GM23338 (cell line): Measurements from ENCODE around the gene BTBD1. TPM values are rescaled to one million over a fixed set of nuclear protein-coding genes. Genes with fewer than 3 reads are reported as not detected.
A peak's percentile ranks its signal among the peaks of the same experiment; 100 is the strongest.

Source experiments
- ATAC-seq: fragments of 200-7000 bp; cut with Tn5 transposase; 3 replicates; pipeline ENCODE4 v1.9.1; 2020
- DNase-seq: peaks from one replicate; pipeline ENCODE4 v3.0.0-alpha.2; 2015; ENCODE audit warnings: low spot score
- H2AFZ ChIP-seq: fragments of 200-600 bp; sonication (generic); 2 replicates; pipeline ENCODE4 v1.8.0; 2016; ENCODE audit warnings: antibody characterized with exemption, mild to moderate bottlenecking, moderate library complexity
- H3F3A ChIP-seq: fragments of 200-600 bp; sonication (generic); replicated peaks from 2 replicates; pipeline ENCODE4 v1.8.0; 2017; ENCODE audit warnings: antibody characterized with exemption, mixed run types, low read depth
- H3K27ac ChIP-seq: fragments of 200-600 bp; sonication (generic); 2 replicates; pipeline ENCODE4 v1.6.1; 2016; ENCODE audit warnings: low read depth
- H3K27me3 ChIP-seq: fragments of 200-600 bp; sonication (generic); 2 replicates; pipeline ENCODE4 v1.8.0; 2016; ENCODE audit warnings: mild to moderate bottlenecking, mixed run types, moderate library complexity; ENCODE audit not compliant: insufficient read depth
- H3K36me3 ChIP-seq: fragments of 200-600 bp; sonication (generic); 2 replicates; pipeline ENCODE4 v1.8.0; 2016; ENCODE audit warnings: mild to moderate bottlenecking; ENCODE audit not compliant: insufficient read depth
- H3K4me1 ChIP-seq: fragments of 200-600 bp; sonication (generic); 2 replicates; pipeline ENCODE4 v1.8.0; 2016; ENCODE audit warnings: mild to moderate bottlenecking, moderate library complexity; ENCODE audit not compliant: insufficient read depth
- H3K4me2 ChIP-seq: fragments of 200-600 bp; sonication (generic); 2 replicates; pipeline ENCODE4 v1.7.1; 2017; ENCODE audit warnings: mixed run types
- H3K4me3 ChIP-seq: fragments of 200-600 bp; sonication (generic); 2 replicates; pipeline ENCODE4 v1.6.1; 2016; ENCODE audit warnings: mixed run types
- H3K79me2 ChIP-seq: fragments of 200-600 bp; sonication (generic); replicated peaks from 2 replicates; pipeline ENCODE4 v1.8.0; 2017; ENCODE audit warnings: mild to moderate bottlenecking; ENCODE audit not compliant: insufficient read depth
- H3K9me2 ChIP-seq: fragments of 200-600 bp; sonication (generic); 2 replicates; pipeline ENCODE4 v1.8.0; 2017; ENCODE audit not compliant: insufficient read depth
- H4K20me1 ChIP-seq: fragments of 200-600 bp; sonication (generic); replicated peaks from 2 replicates; pipeline ENCODE4 v1.8.0; 2017; ENCODE audit warnings: mild to moderate bottlenecking; ENCODE audit not compliant: insufficient read depth
- H3K27ac Mint-ChIP-seq: 2 replicates; pipeline ENCODE4 v1.8.0; 2020; ENCODE audit warnings: inconsistent platforms, mild to moderate bottlenecking, moderate library complexity, mixed read lengths
- H3K27me3 Mint-ChIP-seq: 3 replicates; pipeline ENCODE4 v1.8.0; 2022; ENCODE audit warnings: low read depth, mild to moderate bottlenecking, moderate library complexity, mixed read lengths, inconsistent platforms; ENCODE audit not compliant: insufficient read depth, poor library complexity
- H3K36me3 Mint-ChIP-seq: 3 replicates; pipeline ENCODE4 v1.8.0; 2021; ENCODE audit warnings: low read depth, mild to moderate bottlenecking, inconsistent platforms, moderate library complexity, mixed read lengths
- H3K4me1 Mint-ChIP-seq: 3 replicates; pipeline ENCODE4 v1.8.0; 2020; ENCODE audit warnings: mild to moderate bottlenecking, inconsistent platforms, mixed read lengths
- H3K4me3 Mint-ChIP-seq: 3 replicates; pipeline ENCODE4 v1.8.0; 2021; ENCODE audit warnings: moderate library complexity, mild to moderate bottlenecking, inconsistent platforms, mixed read lengths
- H3K9me3 Mint-ChIP-seq: 3 replicates; pipeline ENCODE4 v1.8.0; 2020; ENCODE audit warnings: moderate library complexity, mild to moderate bottlenecking, inconsistent platforms, mixed read lengths
- CREB1 ChIP-seq: fragments of 250-450 bp; sonication (Bioruptor Pico); IDR thresholded peaks from 2 replicates; pipeline ENCODE4 v1.5.0; 2020; ENCODE audit warnings: low read depth, mild to moderate bottlenecking, moderate library complexity
- EZH2 ChIP-seq: fragments of 200-600 bp; sonication (generic); IDR thresholded peaks from one replicate; pipeline ENCODE4 v1.8.0; 2017; ENCODE audit warnings: antibody characterized with exemption, mild to moderate bottlenecking, low read depth; ENCODE audit not compliant: unreplicated experiment
- EZH2phosphoT487 ChIP-seq: fragments of 200-600 bp; sonication (generic); IDR thresholded peaks from one replicate; pipeline ENCODE4 v1.8.1; 2018; ENCODE audit warnings: antibody characterized with exemption; ENCODE audit not compliant: unreplicated experiment
- JUNB ChIP-seq: IDR thresholded peaks from one replicate; pipeline ENCODE4 v1.6.1; 2016; ENCODE audit warnings: antibody characterized with exemption; ENCODE audit not compliant: unreplicated experiment
- NANOG ChIP-seq: IDR thresholded peaks from 2 replicates; pipeline ENCODE4 v1.6.1; 2016; ENCODE audit warnings: antibody characterized with exemption, borderline replicate concordance
- POLR2AphosphoS5 ChIP-seq: IDR thresholded peaks from 2 replicates; pipeline ENCODE4 v1.6.1; 2016; ENCODE audit warnings: antibody characterized with exemption, low read depth
- STAT1 ChIP-seq: IDR thresholded peaks from one replicate; pipeline ENCODE4 v1.6.1; 2016; ENCODE audit warnings: antibody characterized with exemption; ENCODE audit not compliant: unreplicated experiment
- ZNF114 ChIP-seq: fragments of 250-450 bp; sonication (Bioruptor Pico); IDR thresholded peaks from 2 replicates; pipeline ENCODE4 v1.5.0; 2020; ENCODE audit warnings: mild to moderate bottlenecking, moderate library complexity
- ZNF331 ChIP-seq: fragments of 250-450 bp; sonication (Bioruptor Pico); IDR thresholded peaks from 2 replicates; pipeline ENCODE4 v1.5.0; 2020; ENCODE audit warnings: low read depth, mild to moderate bottlenecking, moderate library complexity
- polyA plus RNA-seq: library from polyadenylated mRNA; unstranded; fragments of >200 nt; fragmentation: Nextera tagmentation; extraction: Ambion mirVana; gene quantifications from 2 replicates; pipeline ENCODE4 v1.2.1, GENCODE V29; 2016
- total RNA-seq: library from RNA; depleted of rRNA; stranded (reverse); fragments of >200 nt; shearing (Covaris generic); gene quantifications from 2 replicates; pipeline ENCODE4 v1.2.3, GENCODE V29; 2014
- TF ChIP-seq, protein P1 (sequence below): fragments of 250-450 bp; sonication (Bioruptor Pico); IDR thresholded peaks from 2 replicates; pipeline ENCODE4 v1.5.0; 2020; ENCODE audit warnings: mild to moderate bottlenecking, moderate library complexity
- TF ChIP-seq, protein P2 (sequence below): IDR thresholded peaks from one replicate; pipeline ENCODE4 v1.6.1; 2018; ENCODE audit warnings: antibody characterized with exemption; ENCODE audit not compliant: unreplicated experiment
- TF ChIP-seq, protein P3 (sequence below), 2 experiments: fragments of 200-600 bp in 1 of 2; sonication (generic) in 1 of 2; conservative IDR thresholded peaks; 2 replicates each; pipeline versions ENCODE4 v1.5.1 to v1.6.1; 2016 to 2017; ENCODE audit warnings: antibody characterized with exemption in 2 of 2, low read depth in 2 of 2, mild to moderate bottlenecking in 2 of 2, moderate library complexity in 1 of 2
- TF ChIP-seq, protein P4 (sequence below): IDR thresholded peaks from 2 replicates; pipeline ENCODE4 v1.6.1; 2016; ENCODE audit warnings: antibody characterized with exemption

Gene BTBD1
- total and polyA plus RNA-seq, 2 experiments from 2014 or later, result 12.6 to 66.1 TPM

DNA sequence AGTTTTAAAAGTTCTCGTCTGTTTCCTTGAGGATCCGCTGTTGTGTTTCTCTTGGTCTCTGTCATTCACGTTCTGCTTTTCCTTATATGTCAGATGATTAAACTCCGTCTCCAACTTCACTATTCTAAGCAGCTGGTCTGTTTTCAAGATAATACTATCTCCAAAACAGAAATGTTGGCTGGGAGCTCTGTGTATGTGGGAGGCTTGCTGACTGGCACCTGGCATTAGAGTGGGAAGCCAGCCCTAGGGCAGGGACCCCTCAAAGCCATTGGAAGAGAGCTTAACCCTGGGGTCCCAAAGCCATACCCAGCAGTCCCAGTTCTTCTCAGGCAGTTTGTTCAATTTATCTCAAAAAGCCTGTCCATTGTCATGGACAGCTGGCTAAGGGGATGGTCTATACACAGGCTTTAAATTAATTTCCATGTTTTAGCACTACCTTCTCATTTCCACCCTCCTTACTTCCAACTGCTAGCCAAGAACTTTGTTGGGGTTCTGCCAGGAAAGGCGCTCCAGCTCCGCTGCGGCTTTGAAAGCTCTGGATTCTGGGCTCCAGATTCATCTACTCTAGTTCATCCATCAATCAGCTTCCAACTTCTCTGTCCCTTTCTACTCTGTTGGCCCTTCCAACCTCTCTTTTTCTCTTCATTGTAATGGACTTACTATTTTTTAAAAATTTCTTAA lies 9.2 kb downstream of the BTBD1 start:
- TF ChIP-seq EZH2phosphoT487 (no peak), NANOG (no peak), ZNF331 (CRISPR knock-in tag) (no peak), ZNF114 (CRISPR knock-in tag) (no peak), EZH2 (no peak), POLR2AphosphoS5 (no peak), STAT1 (no peak), CREB1 (CRISPR knock-in tag) (no peak), JUNB (no peak)
- TF ChIP-seq, protein P1, sequence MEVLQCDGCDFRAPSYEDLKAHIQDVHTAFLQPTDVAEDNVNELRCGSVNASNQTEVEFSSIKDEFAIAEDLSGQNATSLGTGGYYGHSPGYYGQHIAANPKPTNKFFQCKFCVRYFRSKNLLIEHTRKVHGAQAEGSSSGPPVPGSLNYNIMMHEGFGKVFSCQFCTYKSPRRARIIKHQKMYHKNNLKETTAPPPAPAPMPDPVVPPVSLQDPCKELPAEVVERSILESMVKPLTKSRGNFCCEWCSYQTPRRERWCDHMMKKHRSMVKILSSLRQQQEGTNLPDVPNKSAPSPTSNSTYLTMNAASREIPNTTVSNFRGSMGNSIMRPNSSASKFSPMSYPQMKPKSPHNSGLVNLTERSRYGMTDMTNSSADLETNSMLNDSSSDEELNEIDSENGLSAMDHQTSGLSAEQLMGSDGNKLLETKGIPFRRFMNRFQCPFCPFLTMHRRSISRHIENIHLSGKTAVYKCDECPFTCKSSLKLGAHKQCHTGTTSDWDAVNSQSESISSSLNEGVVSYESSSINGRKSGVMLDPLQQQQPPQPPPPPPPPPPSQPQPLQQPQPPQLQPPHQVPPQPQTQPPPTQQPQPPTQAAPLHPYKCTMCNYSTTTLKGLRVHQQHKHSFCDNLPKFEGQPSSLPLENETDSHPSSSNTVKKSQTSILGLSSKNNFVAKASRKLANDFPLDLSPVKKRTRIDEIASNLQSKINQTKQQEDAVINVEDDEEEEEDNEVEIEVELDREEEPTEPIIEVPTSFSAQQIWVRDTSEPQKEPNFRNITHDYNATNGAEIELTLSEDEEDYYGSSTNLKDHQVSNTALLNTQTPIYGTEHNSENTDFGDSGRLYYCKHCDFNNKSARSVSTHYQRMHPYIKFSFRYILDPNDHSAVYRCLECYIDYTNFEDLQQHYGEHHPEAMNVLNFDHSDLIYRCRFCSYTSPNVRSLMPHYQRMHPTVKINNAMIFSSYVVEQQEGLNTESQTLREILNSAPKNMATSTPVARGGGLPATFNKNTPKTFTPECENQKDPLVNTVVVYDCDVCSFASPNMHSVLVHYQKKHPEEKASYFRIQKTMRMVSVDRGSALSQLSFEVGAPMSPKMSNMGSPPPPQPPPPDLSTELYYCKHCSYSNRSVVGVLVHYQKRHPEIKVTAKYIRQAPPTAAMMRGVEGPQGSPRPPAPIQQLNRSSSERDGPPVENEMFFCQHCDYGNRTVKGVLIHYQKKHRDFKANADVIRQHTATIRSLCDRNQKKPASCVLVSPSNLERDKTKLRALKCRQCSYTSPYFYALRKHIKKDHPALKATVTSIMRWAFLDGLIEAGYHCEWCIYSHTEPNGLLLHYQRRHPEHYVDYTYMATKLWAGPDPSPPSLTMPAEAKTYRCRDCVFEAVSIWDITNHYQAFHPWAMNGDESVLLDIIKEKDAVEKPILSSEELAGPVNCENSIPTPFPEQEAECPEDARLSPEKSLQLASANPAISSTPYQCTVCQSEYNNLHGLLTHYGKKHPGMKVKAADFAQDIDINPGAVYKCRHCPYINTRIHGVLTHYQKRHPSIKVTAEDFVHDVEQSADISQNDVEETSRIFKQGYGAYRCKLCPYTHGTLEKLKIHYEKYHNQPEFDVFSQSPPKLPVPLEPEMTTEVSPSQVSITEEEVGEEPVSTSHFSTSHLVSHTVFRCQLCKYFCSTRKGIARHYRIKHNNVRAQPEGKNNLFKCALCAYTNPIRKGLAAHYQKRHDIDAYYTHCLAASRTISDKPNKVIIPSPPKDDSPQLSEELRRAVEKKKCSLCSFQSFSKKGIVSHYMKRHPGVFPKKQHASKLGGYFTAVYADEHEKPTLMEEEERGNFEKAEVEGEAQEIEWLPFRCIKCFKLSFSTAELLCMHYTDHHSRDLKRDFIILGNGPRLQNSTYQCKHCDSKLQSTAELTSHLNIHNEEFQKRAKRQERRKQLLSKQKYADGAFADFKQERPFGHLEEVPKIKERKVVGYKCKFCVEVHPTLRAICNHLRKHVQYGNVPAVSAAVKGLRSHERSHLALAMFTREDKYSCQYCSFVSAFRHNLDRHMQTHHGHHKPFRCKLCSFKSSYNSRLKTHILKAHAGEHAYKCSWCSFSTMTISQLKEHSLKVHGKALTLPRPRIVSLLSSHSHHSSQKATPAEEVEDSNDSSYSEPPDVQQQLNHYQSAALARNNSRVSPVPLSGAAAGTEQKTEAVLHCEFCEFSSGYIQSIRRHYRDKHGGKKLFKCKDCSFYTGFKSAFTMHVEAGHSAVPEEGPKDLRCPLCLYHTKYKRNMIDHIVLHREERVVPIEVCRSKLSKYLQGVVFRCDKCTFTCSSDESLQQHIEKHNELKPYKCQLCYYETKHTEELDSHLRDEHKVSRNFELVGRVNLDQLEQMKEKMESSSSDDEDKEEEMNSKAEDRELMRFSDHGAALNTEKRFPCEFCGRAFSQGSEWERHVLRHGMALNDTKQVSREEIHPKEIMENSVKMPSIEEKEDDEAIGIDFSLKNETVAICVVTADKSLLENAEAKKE (CRISPR knock-in tag), result no peak
- TF ChIP-seq, protein P2, sequence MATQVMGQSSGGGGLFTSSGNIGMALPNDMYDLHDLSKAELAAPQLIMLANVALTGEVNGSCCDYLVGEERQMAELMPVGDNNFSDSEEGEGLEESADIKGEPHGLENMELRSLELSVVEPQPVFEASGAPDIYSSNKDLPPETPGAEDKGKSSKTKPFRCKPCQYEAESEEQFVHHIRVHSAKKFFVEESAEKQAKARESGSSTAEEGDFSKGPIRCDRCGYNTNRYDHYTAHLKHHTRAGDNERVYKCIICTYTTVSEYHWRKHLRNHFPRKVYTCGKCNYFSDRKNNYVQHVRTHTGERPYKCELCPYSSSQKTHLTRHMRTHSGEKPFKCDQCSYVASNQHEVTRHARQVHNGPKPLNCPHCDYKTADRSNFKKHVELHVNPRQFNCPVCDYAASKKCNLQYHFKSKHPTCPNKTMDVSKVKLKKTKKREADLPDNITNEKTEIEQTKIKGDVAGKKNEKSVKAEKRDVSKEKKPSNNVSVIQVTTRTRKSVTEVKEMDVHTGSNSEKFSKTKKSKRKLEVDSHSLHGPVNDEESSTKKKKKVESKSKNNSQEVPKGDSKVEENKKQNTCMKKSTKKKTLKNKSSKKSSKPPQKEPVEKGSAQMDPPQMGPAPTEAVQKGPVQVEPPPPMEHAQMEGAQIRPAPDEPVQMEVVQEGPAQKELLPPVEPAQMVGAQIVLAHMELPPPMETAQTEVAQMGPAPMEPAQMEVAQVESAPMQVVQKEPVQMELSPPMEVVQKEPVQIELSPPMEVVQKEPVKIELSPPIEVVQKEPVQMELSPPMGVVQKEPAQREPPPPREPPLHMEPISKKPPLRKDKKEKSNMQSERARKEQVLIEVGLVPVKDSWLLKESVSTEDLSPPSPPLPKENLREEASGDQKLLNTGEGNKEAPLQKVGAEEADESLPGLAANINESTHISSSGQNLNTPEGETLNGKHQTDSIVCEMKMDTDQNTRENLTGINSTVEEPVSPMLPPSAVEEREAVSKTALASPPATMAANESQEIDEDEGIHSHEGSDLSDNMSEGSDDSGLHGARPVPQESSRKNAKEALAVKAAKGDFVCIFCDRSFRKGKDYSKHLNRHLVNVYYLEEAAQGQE, result no peak
- TF ChIP-seq, protein P3, sequence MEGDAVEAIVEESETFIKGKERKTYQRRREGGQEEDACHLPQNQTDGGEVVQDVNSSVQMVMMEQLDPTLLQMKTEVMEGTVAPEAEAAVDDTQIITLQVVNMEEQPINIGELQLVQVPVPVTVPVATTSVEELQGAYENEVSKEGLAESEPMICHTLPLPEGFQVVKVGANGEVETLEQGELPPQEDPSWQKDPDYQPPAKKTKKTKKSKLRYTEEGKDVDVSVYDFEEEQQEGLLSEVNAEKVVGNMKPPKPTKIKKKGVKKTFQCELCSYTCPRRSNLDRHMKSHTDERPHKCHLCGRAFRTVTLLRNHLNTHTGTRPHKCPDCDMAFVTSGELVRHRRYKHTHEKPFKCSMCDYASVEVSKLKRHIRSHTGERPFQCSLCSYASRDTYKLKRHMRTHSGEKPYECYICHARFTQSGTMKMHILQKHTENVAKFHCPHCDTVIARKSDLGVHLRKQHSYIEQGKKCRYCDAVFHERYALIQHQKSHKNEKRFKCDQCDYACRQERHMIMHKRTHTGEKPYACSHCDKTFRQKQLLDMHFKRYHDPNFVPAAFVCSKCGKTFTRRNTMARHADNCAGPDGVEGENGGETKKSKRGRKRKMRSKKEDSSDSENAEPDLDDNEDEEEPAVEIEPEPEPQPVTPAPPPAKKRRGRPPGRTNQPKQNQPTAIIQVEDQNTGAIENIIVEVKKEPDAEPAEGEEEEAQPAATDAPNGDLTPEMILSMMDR (conservative IDR thresholded peaks at IDR 0.05; ENCODE audit: low read depth in 2 of 2), result no peak
- TF ChIP-seq, protein P4, sequence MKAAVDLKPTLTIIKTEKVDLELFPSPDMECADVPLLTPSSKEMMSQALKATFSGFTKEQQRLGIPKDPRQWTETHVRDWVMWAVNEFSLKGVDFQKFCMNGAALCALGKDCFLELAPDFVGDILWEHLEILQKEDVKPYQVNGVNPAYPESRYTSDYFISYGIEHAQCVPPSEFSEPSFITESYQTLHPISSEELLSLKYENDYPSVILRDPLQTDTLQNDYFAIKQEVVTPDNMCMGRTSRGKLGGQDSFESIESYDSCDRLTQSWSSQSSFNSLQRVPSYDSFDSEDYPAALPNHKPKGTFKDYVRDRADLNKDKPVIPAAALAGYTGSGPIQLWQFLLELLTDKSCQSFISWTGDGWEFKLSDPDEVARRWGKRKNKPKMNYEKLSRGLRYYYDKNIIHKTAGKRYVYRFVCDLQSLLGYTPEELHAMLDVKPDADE, result no peak
- peaks cover 26% of the 10 kb centered on the region for H3K36me3 ChIP-seq
- ATAC-seq, result no peak; the same call in 2 of the 3 replicates

More for the DNA sequence above, 9.2 kb downstream of the BTBD1 start:
- Histone ChIP-seq H3K4me1 (peaks cover 23% of the 10 kb centered on the region), H2AFZ (no peak overlapping the region), H3K4me2 (peak overlapping the region; percentile 18; the same call in 1 of the 2 replicates), H4K20me1 (peaks cover 31% of the 10 kb centered on the region), H3K79me2 (peaks cover 89% of the 10 kb centered on the region), H3K9me2 (no peaks in the 10 kb centered on the region), H3K4me3 (peak overlapping the region; percentile 3; the same call in 1 of the 2 replicates), H3F3A (no peaks in the 10 kb centered on the region; the same call in 1 of the 2 replicates), H3K27me3 (no peaks in the 10 kb centered on the region), H3K27ac (peak overlapping the region; percentile 75)
- H3K4me3 Mint-ChIP-seq, result peak overlapping the region; percentile 33; the same call in 2 of the 3 replicates
- DNase-seq, result no peak
- peaks cover 33% of the 10 kb centered on the region; the same call in 2 of the 3 replicates for H3K36me3 Mint-ChIP-seq
- H3K4me1 Mint-ChIP-seq, result peaks cover 23% of the 10 kb centered on the region
- peaks cover 2% of the 10 kb centered on the region for H3K27me3 Mint-ChIP-seq
- H3K9me3 Mint-ChIP-seq, result no peaks in the 10 kb centered on the region; the same call in 2 of the 3 replicates
- H3K27ac Mint-ChIP-seq, result peak overlapping the region; percentile 93
